GM23338 (cell line): ENCODE results near the gene AHDC1. TPM values are rescaled to one million over a fixed set of nuclear protein-coding genes. Genes with fewer than 3 reads are reported as not detected.

Experiments
- ATAC-seq: fragments of 200-7000 bp; cut with Tn5 transposase; 3 replicates; pipeline ENCODE4 v1.9.1; 2020
- DNase-seq: peaks from one replicate; pipeline ENCODE4 v3.0.0-alpha.2; 2015; ENCODE audit warnings: low spot score
- H2AFZ ChIP-seq: fragments of 200-600 bp; sonication (generic); 2 replicates; pipeline ENCODE4 v1.8.0; 2016; ENCODE audit warnings: antibody characterized with exemption, mild to moderate bottlenecking, moderate library complexity
- H3F3A ChIP-seq: fragments of 200-600 bp; sonication (generic); replicated peaks from 2 replicates; pipeline ENCODE4 v1.8.0; 2017; ENCODE audit warnings: antibody characterized with exemption, mixed run types, low read depth
- H3K27ac ChIP-seq: fragments of 200-600 bp; sonication (generic); 2 replicates; pipeline ENCODE4 v1.6.1; 2016; ENCODE audit warnings: low read depth
- H3K27me3 ChIP-seq: fragments of 200-600 bp; sonication (generic); 2 replicates; pipeline ENCODE4 v1.8.0; 2016; ENCODE audit warnings: mild to moderate bottlenecking, mixed run types, moderate library complexity; ENCODE audit not compliant: insufficient read depth
- H3K36me3 ChIP-seq: fragments of 200-600 bp; sonication (generic); 2 replicates; pipeline ENCODE4 v1.8.0; 2016; ENCODE audit warnings: mild to moderate bottlenecking; ENCODE audit not compliant: insufficient read depth
- H3K4me1 ChIP-seq: fragments of 200-600 bp; sonication (generic); 2 replicates; pipeline ENCODE4 v1.8.0; 2016; ENCODE audit warnings: mild to moderate bottlenecking, moderate library complexity; ENCODE audit not compliant: insufficient read depth
- H3K4me2 ChIP-seq: fragments of 200-600 bp; sonication (generic); 2 replicates; pipeline ENCODE4 v1.7.1; 2017; ENCODE audit warnings: mixed run types
- H3K4me3 ChIP-seq: fragments of 200-600 bp; sonication (generic); 2 replicates; pipeline ENCODE4 v1.6.1; 2016; ENCODE audit warnings: mixed run types
- H3K79me2 ChIP-seq: fragments of 200-600 bp; sonication (generic); replicated peaks from 2 replicates; pipeline ENCODE4 v1.8.0; 2017; ENCODE audit warnings: mild to moderate bottlenecking; ENCODE audit not compliant: insufficient read depth
- H3K9me2 ChIP-seq: fragments of 200-600 bp; sonication (generic); 2 replicates; pipeline ENCODE4 v1.8.0; 2017; ENCODE audit not compliant: insufficient read depth
- H4K20me1 ChIP-seq: fragments of 200-600 bp; sonication (generic); replicated peaks from 2 replicates; pipeline ENCODE4 v1.8.0; 2017; ENCODE audit warnings: mild to moderate bottlenecking; ENCODE audit not compliant: insufficient read depth
- H3K27ac Mint-ChIP-seq: 2 replicates; pipeline ENCODE4 v1.8.0; 2020; ENCODE audit warnings: inconsistent platforms, mild to moderate bottlenecking, moderate library complexity, mixed read lengths
- H3K27me3 Mint-ChIP-seq: 3 replicates; pipeline ENCODE4 v1.8.0; 2022; ENCODE audit warnings: low read depth, mild to moderate bottlenecking, moderate library complexity, mixed read lengths, inconsistent platforms; ENCODE audit not compliant: insufficient read depth, poor library complexity
- H3K36me3 Mint-ChIP-seq: 3 replicates; pipeline ENCODE4 v1.8.0; 2021; ENCODE audit warnings: low read depth, mild to moderate bottlenecking, inconsistent platforms, moderate library complexity, mixed read lengths
- H3K4me1 Mint-ChIP-seq: 3 replicates; pipeline ENCODE4 v1.8.0; 2020; ENCODE audit warnings: mild to moderate bottlenecking, inconsistent platforms, mixed read lengths
- H3K4me3 Mint-ChIP-seq: 3 replicates; pipeline ENCODE4 v1.8.0; 2021; ENCODE audit warnings: moderate library complexity, mild to moderate bottlenecking, inconsistent platforms, mixed read lengths
- H3K9me3 Mint-ChIP-seq: 3 replicates; pipeline ENCODE4 v1.8.0; 2020; ENCODE audit warnings: moderate library complexity, mild to moderate bottlenecking, inconsistent platforms, mixed read lengths
- CREB1 ChIP-seq: fragments of 250-450 bp; sonication (Bioruptor Pico); IDR thresholded peaks from 2 replicates; pipeline ENCODE4 v1.5.0; 2020; ENCODE audit warnings: low read depth, mild to moderate bottlenecking, moderate library complexity
- CTCF ChIP-seq, 2 experiments: fragments of 200-600 bp in 1 of 2; sonication (generic) in 1 of 2; conservative IDR thresholded peaks; 2 replicates each; pipeline versions ENCODE4 v1.5.1 to v1.6.1; 2016 to 2017; ENCODE audit warnings: antibody characterized with exemption in 2 of 2, low read depth in 2 of 2, mild to moderate bottlenecking in 2 of 2, moderate library complexity in 1 of 2
- EZH2phosphoT487 ChIP-seq: fragments of 200-600 bp; sonication (generic); IDR thresholded peaks from one replicate; pipeline ENCODE4 v1.8.1; 2018; ENCODE audit warnings: antibody characterized with exemption; ENCODE audit not compliant: unreplicated experiment
- NANOG ChIP-seq: IDR thresholded peaks from 2 replicates; pipeline ENCODE4 v1.6.1; 2016; ENCODE audit warnings: antibody characterized with exemption, borderline replicate concordance
- POLR2AphosphoS5 ChIP-seq: IDR thresholded peaks from 2 replicates; pipeline ENCODE4 v1.6.1; 2016; ENCODE audit warnings: antibody characterized with exemption, low read depth
- REST ChIP-seq: IDR thresholded peaks from one replicate; pipeline ENCODE4 v1.6.1; 2018; ENCODE audit warnings: antibody characterized with exemption; ENCODE audit not compliant: unreplicated experiment
- STAT1 ChIP-seq: IDR thresholded peaks from one replicate; pipeline ENCODE4 v1.6.1; 2016; ENCODE audit warnings: antibody characterized with exemption; ENCODE audit not compliant: unreplicated experiment
- ZNF331 ChIP-seq: fragments of 250-450 bp; sonication (Bioruptor Pico); IDR thresholded peaks from 2 replicates; pipeline ENCODE4 v1.5.0; 2020; ENCODE audit warnings: low read depth, mild to moderate bottlenecking, moderate library complexity
- ZNF462 ChIP-seq: fragments of 250-450 bp; sonication (Bioruptor Pico); IDR thresholded peaks from 2 replicates; pipeline ENCODE4 v1.5.0; 2020; ENCODE audit warnings: mild to moderate bottlenecking, moderate library complexity
- polyA plus RNA-seq: library from polyadenylated mRNA; unstranded; fragments of >200 nt; fragmentation: Nextera tagmentation; extraction: Ambion mirVana; gene quantifications from 2 replicates; pipeline ENCODE4 v1.2.1, GENCODE V29; 2016
- total RNA-seq: library from RNA; depleted of rRNA; stranded (reverse); fragments of >200 nt; shearing (Covaris generic); gene quantifications from 2 replicates; pipeline ENCODE4 v1.2.3, GENCODE V29; 2014

AHDC1 gene
- total and polyA plus RNA-seq, 2 experiments from 2014 or later, result 8.3 to 22.2 TPM

- Mint-ChIP-seq H3K27ac (peak overlapping the region; percentile 10; the same call in 1 of the 2 replicates), H3K4me1 (peaks cover 87% of the 10 kb centered on the region), H3K9me3 (no peaks in the 10 kb centered on the region), H3K27me3 (peaks cover 29% of the 10 kb centered on the region), H3K36me3 (no peaks in the 10 kb centered on the region; the same call in 2 of the 3 replicates), H3K4me3 (peak overlapping the region; percentile 37)
- TF ChIP-seq NANOG, result no peak
- peak; percentile 2; the same call in 1 of the 2 replicates for TF ChIP-seq POLR2AphosphoS5
- TF ChIP-seq EZH2phosphoT487, result no peak
- TF ChIP-seq ZNF331 (CRISPR knock-in tag), result no peak
- TF ChIP-seq ZNF462 (CRISPR knock-in tag), result no peak
- peaks cover 5% of the 10 kb centered on the region for H4K20me1 ChIP-seq
- peaks cover 77% of the 10 kb centered on the region for H3K4me1 ChIP-seq
- no peaks in the 10 kb centered on the region for H3K9me2 ChIP-seq
- H3K4me2 ChIP-seq, result peak overlapping the region; percentile 73
- H3K36me3 ChIP-seq, result no peaks in the 10 kb centered on the region
- DNase-seq, result no peak
- no peaks in the 10 kb centered on the region for H3K27me3 ChIP-seq
- H2AFZ ChIP-seq, result no peak overlapping the region
- H3K79me2 ChIP-seq, result peaks cover 18% of the 10 kb centered on the region
- peak overlapping the region; percentile 54 for H3K4me3 ChIP-seq
- H3F3A ChIP-seq, result peaks cover 40% of the 10 kb centered on the region
- H3K27ac ChIP-seq, result no peak overlapping the region; the same call in 1 of the 2 replicates
- peak; percentile 0; the same call in 1 of the 3 replicates for ATAC-seq
These were observed 36.0 kb downstream of the AHDC1 start for GRCh38 chr1:27567971-27568299.

GRCh38 chr1:27567146-27567526, 36.8 kb downstream of the AHDC1 start:
- Histone ChIP-seq H3F3A (peaks cover 34% of the 10 kb centered on the region), H3K4me1 (peaks cover 73% of the 10 kb centered on the region), H2AFZ (no peak overlapping the region), H3K4me2 (no peak overlapping the region), H3K4me3 (no peak overlapping the region), H3K79me2 (peaks cover 12% of the 10 kb centered on the region), H3K9me2 (no peaks in the 10 kb centered on the region), H3K27ac (no peak overlapping the region), H4K20me1 (peaks cover 11% of the 10 kb centered on the region), H3K36me3 (no peaks in the 10 kb centered on the region), H3K27me3 (no peaks in the 10 kb centered on the region)
- no peak for TF ChIP-seq CREB1 (CRISPR knock-in tag)
- no peak for TF ChIP-seq ZNF331 (CRISPR knock-in tag)
- no peak for TF ChIP-seq NANOG
- TF ChIP-seq REST, result no peak
- no peak for TF ChIP-seq POLR2AphosphoS5
- TF ChIP-seq STAT1, result no peak
- no peak for TF ChIP-seq CTCF (conservative IDR thresholded peaks at IDR 0.05; ENCODE audit: low read depth in 2 of 2)
- Mint-ChIP-seq H3K36me3 (no peaks in the 10 kb centered on the region; the same call in 2 of the 3 replicates), H3K27me3 (peaks cover 31% of the 10 kb centered on the region), H3K27ac (no peak overlapping the region), H3K4me1 (peaks cover 86% of the 10 kb centered on the region), H3K9me3 (no peaks in the 10 kb centered on the region), H3K4me3 (peak overlapping the region; percentile 27; the same call in 1 of the 3 replicates)
- DNase-seq (no peak), ATAC-seq (no peak)
